HFFc6 (cell line): ENCODE data around the gene SORCS2. TPM values are rescaled to one million over a fixed set of nuclear protein-coding genes. Genes with fewer than 3 reads are reported as not detected.

Source experiments
- DNase-seq: peaks from one replicate; pipeline ENCODE4 v3.0.0-alpha.2; 2018
- H3K27ac Mint-ChIP-seq: 2 replicates; pipeline ENCODE4 v1.8.0; 2020; ENCODE audit warnings: mild to moderate bottlenecking, mixed read lengths
- H3K27me3 Mint-ChIP-seq: 2 replicates; pipeline ENCODE4 v1.8.0; 2021; ENCODE audit warnings: mild to moderate bottlenecking, moderate library complexity, mixed read lengths; ENCODE audit not compliant: insufficient read depth
- H3K36me3 Mint-ChIP-seq: 2 replicates; pipeline ENCODE4 v1.8.0; 2021; ENCODE audit warnings: low read depth, mixed read lengths
- H3K4me1 Mint-ChIP-seq: 2 replicates; pipeline ENCODE4 v1.8.0; 2020; ENCODE audit warnings: low read depth, mixed read lengths
- H3K4me3 Mint-ChIP-seq: 2 replicates; pipeline ENCODE4 v1.8.0; 2020; ENCODE audit warnings: mild to moderate bottlenecking, moderate library complexity, mixed read lengths
- H3K9me3 Mint-ChIP-seq: 2 replicates; pipeline ENCODE4 v1.8.0; 2020; ENCODE audit warnings: mild to moderate bottlenecking, mixed read lengths
- CTCF ChIP-seq: fragments of 200-600 bp; sonication (generic); IDR thresholded peaks from 2 replicates; pipeline ENCODE4 v1.5.0; 2021; ENCODE audit warnings: antibody characterized with exemption, mild to moderate bottlenecking
- total RNA-seq, 6 experiments: library from RNA; stranded (reverse); fragmentation: NEBNext Ultra II Directional; extraction: Animal tissue kit (Norgen Biotek cat#: 25700); gene quantifications; 2 replicates in 1 of 6; 3 replicates in 5 of 6; pipeline ENCODE4 v1.2.3, GENCODE V29; 2021

The SORCS2 gene
- total RNA-seq, 6 experiments from 2014 or later: 0.05 to 0.15 (median 0.12) TPM; not detected in 3

DNA sequence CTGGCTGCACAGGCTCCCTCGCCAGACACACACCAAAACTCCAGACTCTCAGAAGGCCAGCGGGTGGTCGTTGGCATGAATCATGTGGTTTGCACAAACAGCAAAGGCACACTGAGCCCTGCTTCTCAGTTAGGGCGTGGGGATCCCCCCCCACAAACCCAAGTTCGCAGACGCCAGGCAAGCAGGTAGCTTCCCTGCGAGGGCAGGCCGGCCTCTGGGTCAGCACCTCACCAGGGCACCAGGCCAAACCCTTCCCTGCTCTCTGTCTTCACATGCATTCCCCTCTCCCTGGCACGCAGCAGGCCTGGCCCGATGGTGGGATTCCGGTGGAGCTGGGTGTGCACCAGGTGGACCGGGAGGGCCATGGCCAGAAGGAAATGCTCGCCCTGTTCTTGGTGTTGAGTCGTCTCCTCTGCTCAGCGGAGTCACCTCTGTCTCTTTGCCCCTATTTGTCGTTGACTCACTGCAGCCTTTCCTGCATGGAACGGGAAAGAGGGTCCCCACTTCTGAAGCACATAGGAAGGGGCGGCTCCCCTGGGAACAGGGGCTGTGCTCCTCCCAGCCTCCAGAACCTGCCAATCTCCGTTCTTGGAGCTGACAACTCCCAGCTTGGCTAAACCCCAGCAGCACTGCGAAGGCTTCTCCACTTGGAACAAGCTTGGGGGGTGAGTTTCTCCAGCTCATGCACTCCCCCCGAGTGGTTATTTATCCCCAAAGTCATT is 51.4 kb downstream of the SORCS2 start:
- H3K9me3 Mint-ChIP-seq: peaks cover 2% of the 10 kb centered on the region
- no peak for DNase-seq
- TF ChIP-seq CTCF: no peak
- H3K4me3 Mint-ChIP-seq: no peak overlapping the region
- H3K27ac Mint-ChIP-seq: no peak overlapping the region
- H3K27me3 Mint-ChIP-seq: peaks cover 32% of the 10 kb centered on the region
- no peaks in the 10 kb centered on the region for H3K36me3 Mint-ChIP-seq
- H3K4me1 Mint-ChIP-seq: no peaks in the 10 kb centered on the region

GRCh38 chr4:7244331-7244665 is 52.0 kb downstream of the SORCS2 start:
- Mint-ChIP-seq H3K4me1 (no peaks in the 10 kb centered on the region), H3K27me3 (peaks cover 34% of the 10 kb centered on the region), H3K27ac (no peak overlapping the region)

DNA sequence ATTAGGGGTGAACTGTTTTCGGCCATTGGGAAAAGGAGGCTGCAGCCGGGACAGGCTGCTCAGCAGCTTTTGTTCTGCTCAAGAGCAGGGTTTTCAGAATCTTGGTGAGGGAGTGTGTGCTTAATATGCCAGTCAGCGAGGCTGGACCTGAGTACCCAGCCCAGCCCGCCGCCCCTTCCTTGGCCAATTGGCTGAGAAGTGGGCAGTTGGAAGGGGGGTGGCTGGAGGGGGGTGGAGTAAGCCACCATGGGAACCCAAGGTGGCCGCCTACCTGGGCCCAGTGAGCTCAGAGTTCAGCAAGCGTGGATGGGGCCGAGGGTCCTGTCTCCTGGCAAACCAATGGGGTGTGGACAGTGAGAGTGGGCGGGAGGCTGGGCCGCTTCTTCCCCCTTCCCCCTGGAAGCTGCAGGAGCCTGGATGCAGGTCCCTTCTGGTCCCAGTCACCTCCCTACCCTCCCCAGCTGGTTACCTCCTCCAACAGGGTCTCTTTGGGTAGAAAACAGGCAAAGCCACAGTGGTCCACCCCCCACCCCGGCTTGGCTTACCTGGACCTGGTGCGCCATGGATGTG is 52.5 kb downstream of the SORCS2 start:
- peaks cover 7% of the 10 kb centered on the region; the same call in 1 of the 2 replicates for H3K9me3 Mint-ChIP-seq
- H3K27ac Mint-ChIP-seq: no peak overlapping the region
- no peak for TF ChIP-seq CTCF
- no peak overlapping the region for H3K4me3 Mint-ChIP-seq
- H3K4me1 Mint-ChIP-seq: no peaks in the 10 kb centered on the region
- no peaks in the 10 kb centered on the region for H3K36me3 Mint-ChIP-seq
- no peak for DNase-seq
- H3K27me3 Mint-ChIP-seq: peaks cover 38% of the 10 kb centered on the region

More at GRCh38 chr4:7244331-7244665, 52.0 kb downstream of the SORCS2 start:
- peaks cover 7% of the 10 kb centered on the region; the same call in 1 of the 2 replicates for H3K9me3 Mint-ChIP-seq
- TF ChIP-seq CTCF: no peak
- H3K4me3 Mint-ChIP-seq: no peak overlapping the region
- no peak for DNase-seq
- H3K36me3 Mint-ChIP-seq: no peaks in the 10 kb centered on the region

DNA sequence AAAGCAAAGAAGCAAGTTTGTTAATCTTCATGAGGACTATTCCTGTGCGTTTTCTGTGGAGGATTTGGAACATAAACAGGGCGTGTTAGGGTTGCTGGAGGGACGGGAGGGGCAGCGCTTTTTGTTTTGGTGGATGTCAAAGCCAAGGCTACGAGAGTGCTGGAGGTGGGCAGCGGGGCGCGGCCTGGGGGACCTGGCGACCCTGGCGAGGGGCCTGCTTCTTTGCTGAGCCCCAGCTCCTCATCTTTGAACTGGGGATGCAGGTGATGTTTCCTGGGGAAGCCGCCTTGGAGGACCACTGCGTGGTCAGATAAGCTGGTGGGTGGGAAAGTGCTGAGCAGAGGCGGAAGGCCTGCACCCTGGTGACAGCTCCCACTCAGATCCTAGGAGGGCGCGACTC is 55.2 kb downstream of the SORCS2 start:
- DNase-seq: no peak
- TF ChIP-seq CTCF: no peak
- H3K36me3 Mint-ChIP-seq: no peaks in the 10 kb centered on the region
- no peak overlapping the region for H3K27ac Mint-ChIP-seq
- peaks cover 43% of the 10 kb centered on the region for H3K27me3 Mint-ChIP-seq
- peaks cover 6% of the 10 kb centered on the region; the same call in 1 of the 2 replicates for H3K4me1 Mint-ChIP-seq
- H3K9me3 Mint-ChIP-seq: peaks cover 7% of the 10 kb centered on the region; the same call in 1 of the 2 replicates
- no peak overlapping the region for H3K4me3 Mint-ChIP-seq

DNA sequence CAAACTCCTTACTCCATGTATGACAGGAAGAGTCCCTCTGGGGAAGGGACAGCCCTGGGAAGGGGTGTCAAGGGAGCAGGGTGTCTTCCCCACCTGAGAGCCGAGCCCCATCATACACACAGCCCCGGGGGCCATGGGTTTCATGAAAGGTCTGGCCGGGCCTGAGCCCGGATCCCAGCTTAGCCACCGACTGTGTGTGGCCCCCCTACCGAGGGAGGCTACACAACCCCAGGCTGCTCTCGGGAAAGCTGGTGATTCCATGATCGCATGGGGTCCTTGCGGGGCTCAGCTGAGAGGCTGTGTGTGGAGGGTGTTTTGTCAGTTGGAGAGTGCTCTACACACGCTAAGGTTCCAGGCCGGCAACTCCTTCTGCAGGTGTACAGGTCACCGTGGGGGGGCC is 55.6 kb downstream of the SORCS2 start:
- no peak for TF ChIP-seq CTCF
- no peak for DNase-seq
- H3K4me1 Mint-ChIP-seq: peaks cover 6% of the 10 kb centered on the region; the same call in 1 of the 2 replicates
- peaks cover 7% of the 10 kb centered on the region; the same call in 1 of the 2 replicates for H3K9me3 Mint-ChIP-seq
- H3K4me3 Mint-ChIP-seq: no peak overlapping the region
- H3K27ac Mint-ChIP-seq: no peak overlapping the region
- peaks cover 42% of the 10 kb centered on the region for H3K27me3 Mint-ChIP-seq
- H3K36me3 Mint-ChIP-seq: no peaks in the 10 kb centered on the region
